Sigmoid colon (tissue), 4 donors: ENCODE results near the gene CCDC107.

ENCODE experiments used
- EP300 ChIP-seq, 4 donors: sonication (generic); formaldehyde crosslinking; IDR thresholded peaks; one replicate each; pipeline ENCODE4 v1.6.1; 2017; ENCODE audit warnings: antibody characterized with exemption in 4 of 4
- TF ChIP-seq, protein P1 (sequence below), 4 experiments: fragments of 450-650 bp in 3 of 4; fragments of 200-600 bp in 1 of 4; IDR thresholded peaks; one replicate each; pipeline ENCODE4 v1.5.1; 2016 to 2019; ENCODE audit warnings: antibody characterized with exemption in 4 of 4, mild to moderate bottlenecking in 3 of 4, moderate library complexity in 2 of 4

DNA sequence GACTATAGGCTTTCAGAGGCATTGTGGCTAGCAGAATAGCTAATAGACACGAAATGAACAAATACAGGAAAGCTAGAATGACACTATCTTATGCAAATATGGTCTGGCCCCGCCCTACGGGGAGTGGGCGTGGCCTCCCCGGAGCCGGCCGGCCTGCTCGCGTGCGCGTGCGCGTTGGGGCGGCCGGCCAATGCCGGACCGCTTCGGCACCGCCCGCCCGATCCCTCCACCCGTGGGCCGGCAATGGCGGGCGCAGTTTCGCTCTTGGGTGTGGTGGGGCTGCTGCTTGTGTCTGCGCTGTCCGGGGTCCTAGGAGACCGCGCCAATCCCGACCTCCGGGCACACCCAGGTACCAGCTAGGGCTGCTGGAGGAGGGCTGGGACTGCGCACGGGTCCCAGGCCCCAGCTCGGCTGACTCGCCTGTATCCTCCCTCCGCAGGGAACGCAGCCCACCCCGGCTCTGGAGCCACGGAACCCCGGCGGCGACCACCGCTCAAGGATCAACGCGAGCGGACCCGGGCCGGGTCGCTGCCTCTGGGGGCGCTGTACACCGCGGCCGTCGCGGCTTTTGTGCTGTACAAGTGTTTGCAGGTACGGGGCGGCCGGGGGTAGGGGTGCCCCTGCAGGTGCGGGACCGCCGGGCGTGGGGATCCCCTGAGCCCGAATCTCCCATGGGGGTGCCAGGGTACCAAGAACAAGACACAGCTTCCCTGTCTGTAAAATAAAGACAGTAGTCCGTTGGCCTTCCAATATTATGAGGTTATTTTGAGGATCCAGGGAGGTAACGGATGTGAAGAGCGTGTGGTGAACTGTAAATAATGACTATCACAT lies at the start of gene CCDC107:
- no peak for TF ChIP-seq EP300 (IDR thresholded peaks at IDR 0.05)
- TF ChIP-seq, protein P1, sequence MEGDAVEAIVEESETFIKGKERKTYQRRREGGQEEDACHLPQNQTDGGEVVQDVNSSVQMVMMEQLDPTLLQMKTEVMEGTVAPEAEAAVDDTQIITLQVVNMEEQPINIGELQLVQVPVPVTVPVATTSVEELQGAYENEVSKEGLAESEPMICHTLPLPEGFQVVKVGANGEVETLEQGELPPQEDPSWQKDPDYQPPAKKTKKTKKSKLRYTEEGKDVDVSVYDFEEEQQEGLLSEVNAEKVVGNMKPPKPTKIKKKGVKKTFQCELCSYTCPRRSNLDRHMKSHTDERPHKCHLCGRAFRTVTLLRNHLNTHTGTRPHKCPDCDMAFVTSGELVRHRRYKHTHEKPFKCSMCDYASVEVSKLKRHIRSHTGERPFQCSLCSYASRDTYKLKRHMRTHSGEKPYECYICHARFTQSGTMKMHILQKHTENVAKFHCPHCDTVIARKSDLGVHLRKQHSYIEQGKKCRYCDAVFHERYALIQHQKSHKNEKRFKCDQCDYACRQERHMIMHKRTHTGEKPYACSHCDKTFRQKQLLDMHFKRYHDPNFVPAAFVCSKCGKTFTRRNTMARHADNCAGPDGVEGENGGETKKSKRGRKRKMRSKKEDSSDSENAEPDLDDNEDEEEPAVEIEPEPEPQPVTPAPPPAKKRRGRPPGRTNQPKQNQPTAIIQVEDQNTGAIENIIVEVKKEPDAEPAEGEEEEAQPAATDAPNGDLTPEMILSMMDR (IDR thresholded peaks at IDR 0.05), result peak in 3 of 4 experiments; percentile 43 to 59 (median 49)
